PFSK-1 (cell line): ENCODE data around the gene MACROH2A1.

Source experiments
- REST ChIP-seq, 2 experiments: IDR thresholded peaks; 2 replicates each; pipeline versions ENCODE4 v1.6.1 to v1.8.0; 2011 to 2012; ENCODE audit warnings: low read depth in 2 of 2, low read length in 2 of 2, control low read depth in 1 of 2, inconsistent platforms in 1 of 2, mild to moderate bottlenecking in 1 of 2, moderate library complexity in 1 of 2; ENCODE audit not compliant: insufficient read depth in 1 of 2
- TAF1 ChIP-seq: IDR thresholded peaks from 2 replicates; pipeline ENCODE4 v1.6.1; 2012; ENCODE audit warnings: low read length, control low read depth, borderline replicate concordance; ENCODE audit not compliant: insufficient read depth

- no peak for TF ChIP-seq TAF1
- TF ChIP-seq REST (IDR thresholded peaks at IDR 0.05; ENCODE audit: insufficient read depth in 1 of 2, low read depth in 2 of 2, low read length in 2 of 2): no peak
Measured at GRCh38 chr5:135369952-135370351, 29.1 kb downstream of the MACROH2A1 start.
